ENCODE results near the gene TRPC4AP.

GRCh38 chr20:34983089-34983820, 109.4 kb downstream of the TRPC4AP start:
- no peak for TF ChIP-seq NRF1 (IDR thresholded peaks at IDR 0.05; ENCODE audit: low read depth, low read length)
- TF ChIP-seq CTCF (IDR thresholded peaks at IDR 0.05; ENCODE audit: control extremely low read depth in 1 of 3, insufficient read depth in 1 of 3, low read depth in 1 of 3, low read length in 3 of 3) = no peak
- TF ChIP-seq EP300 (IDR thresholded peaks at IDR 0.05; ENCODE audit: borderline replicate concordance in 1 of 2, low read depth in 2 of 2, low read length in 2 of 2) = no peak
- TF ChIP-seq GABPA (IDR thresholded peaks at IDR 0.05; ENCODE audit: borderline replicate concordance, insufficient read depth, low read length) = no peak
- TF ChIP-seq BCL11A (IDR thresholded peaks at IDR 0.05; ENCODE audit: low read depth in 2 of 2, low read length in 2 of 2) = no peak
- no peak for TF ChIP-seq BRCA1 (IDR thresholded peaks at IDR 0.05; ENCODE audit: low read depth, low read length)
- no peak for TF ChIP-seq TEAD4 (IDR thresholded peaks at IDR 0.05; ENCODE audit: low read depth, low read length)
- no peak for TF ChIP-seq POLR2A (IDR thresholded peaks at IDR 0.05; ENCODE audit: control extremely low read depth in 1 of 2, low read depth in 2 of 2, low read length in 2 of 2)
- TF ChIP-seq POLR2AphosphoS5 (IDR thresholded peaks at IDR 0.05; ENCODE audit: low read depth, low read length) = no peak
- no peak for TF ChIP-seq PHF8 (conservative IDR thresholded peaks at IDR 0.05; ENCODE audit: low read depth, low read length)

Measured in H1 (cell line).